Subcutaneous adipose tissue (tissue), 4 donors: ENCODE data around the gene TMUB1. TPM values are rescaled to one million over a fixed set of nuclear protein-coding genes. Genes with fewer than 3 reads are reported as not detected.

Source experiments
- total RNA-seq, 4 donors: library from RNA; depleted of rRNA; stranded (reverse); fragments of >200 nt; gene quantifications; one replicate each; pipeline ENCODE4 v1.1.0, GENCODE V29; 2016
- TF ChIP-seq, protein P1 (sequence below): fragments of 450-650 bp; IDR thresholded peaks from one replicate; pipeline ENCODE4 v1.5.1; 2016; ENCODE audit warnings: low read depth, mild to moderate bottlenecking, control low read depth, antibody characterized with exemption, moderate library complexity

The TMUB1 gene
- total RNA-seq, 4 donors from 2014 or later, result 18.3 to 37.3 (median 31.5) TPM

DNA sequence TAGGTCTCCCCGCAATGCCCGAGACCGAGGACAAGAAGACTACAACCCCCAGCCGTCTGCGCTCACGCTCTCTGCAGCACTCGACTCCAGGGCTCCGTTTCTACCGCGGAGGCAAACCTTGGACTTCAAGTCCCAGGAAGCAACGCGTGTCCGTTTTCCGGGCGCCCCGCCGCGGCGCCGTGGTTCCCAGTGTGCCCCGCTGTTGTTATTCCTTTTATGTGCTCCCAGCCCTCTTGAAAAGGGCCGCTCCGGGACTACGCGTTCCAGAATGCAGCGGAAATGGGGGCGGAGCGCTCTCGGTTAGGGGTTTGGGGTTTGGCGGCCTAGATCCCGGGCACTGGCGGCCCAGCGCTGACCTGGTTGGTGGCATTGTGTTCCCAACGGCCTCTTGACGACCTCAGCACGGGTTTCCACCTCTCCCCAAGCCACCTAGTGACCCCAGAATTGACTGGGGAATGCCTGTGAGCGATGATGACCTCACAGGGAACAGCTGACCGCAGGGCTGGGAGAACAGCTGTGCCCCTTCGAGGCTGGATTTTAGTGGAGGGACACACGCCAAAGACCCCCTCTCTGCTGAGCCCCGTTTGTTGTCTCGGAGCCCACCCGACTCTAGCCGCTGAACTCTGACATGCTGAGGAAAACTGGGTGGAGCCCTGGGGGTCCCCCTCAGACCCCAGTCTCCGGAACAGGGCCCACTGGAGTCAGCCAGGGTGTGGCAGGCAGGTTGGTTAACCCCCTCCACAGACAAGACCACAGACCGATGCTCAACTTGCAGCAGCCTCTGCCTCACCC is 25.1 kb downstream of the TMUB1 start:
- TF ChIP-seq, protein P1, sequence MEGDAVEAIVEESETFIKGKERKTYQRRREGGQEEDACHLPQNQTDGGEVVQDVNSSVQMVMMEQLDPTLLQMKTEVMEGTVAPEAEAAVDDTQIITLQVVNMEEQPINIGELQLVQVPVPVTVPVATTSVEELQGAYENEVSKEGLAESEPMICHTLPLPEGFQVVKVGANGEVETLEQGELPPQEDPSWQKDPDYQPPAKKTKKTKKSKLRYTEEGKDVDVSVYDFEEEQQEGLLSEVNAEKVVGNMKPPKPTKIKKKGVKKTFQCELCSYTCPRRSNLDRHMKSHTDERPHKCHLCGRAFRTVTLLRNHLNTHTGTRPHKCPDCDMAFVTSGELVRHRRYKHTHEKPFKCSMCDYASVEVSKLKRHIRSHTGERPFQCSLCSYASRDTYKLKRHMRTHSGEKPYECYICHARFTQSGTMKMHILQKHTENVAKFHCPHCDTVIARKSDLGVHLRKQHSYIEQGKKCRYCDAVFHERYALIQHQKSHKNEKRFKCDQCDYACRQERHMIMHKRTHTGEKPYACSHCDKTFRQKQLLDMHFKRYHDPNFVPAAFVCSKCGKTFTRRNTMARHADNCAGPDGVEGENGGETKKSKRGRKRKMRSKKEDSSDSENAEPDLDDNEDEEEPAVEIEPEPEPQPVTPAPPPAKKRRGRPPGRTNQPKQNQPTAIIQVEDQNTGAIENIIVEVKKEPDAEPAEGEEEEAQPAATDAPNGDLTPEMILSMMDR, result no peak

DNA sequence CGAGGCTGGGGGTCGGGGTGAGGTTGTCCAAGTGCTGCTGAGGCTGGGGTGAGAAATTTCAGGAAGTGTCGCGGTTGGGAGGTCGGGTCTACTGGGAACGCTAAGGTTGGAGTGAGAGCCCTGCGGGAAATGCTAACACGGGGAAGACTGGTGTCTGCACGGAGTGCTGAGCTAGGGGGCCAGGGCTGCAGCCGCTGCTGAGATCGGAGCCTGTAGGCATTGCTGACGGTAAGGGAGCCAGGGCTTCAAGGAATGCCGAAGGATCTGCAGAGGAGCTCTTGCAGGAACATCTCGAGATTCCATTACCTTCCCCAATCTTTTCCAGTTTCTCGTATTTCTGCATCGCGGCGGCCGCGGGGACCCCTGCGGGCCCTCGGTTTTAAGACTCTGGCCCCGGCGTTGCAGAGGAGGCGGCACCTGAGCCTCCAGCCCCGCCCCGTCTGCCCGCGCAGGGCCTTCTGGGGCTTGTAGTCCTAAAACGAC is 25.7 kb downstream of the TMUB1 start, which contains the start of gene CDK5:
Gene CDK5 (minus strand): TSS at position 392 of the 483 bp plus-strand sequence. CDS start 49 bp downstream, at position 343.
- TF ChIP-seq, protein P1, result no peak

DNA sequence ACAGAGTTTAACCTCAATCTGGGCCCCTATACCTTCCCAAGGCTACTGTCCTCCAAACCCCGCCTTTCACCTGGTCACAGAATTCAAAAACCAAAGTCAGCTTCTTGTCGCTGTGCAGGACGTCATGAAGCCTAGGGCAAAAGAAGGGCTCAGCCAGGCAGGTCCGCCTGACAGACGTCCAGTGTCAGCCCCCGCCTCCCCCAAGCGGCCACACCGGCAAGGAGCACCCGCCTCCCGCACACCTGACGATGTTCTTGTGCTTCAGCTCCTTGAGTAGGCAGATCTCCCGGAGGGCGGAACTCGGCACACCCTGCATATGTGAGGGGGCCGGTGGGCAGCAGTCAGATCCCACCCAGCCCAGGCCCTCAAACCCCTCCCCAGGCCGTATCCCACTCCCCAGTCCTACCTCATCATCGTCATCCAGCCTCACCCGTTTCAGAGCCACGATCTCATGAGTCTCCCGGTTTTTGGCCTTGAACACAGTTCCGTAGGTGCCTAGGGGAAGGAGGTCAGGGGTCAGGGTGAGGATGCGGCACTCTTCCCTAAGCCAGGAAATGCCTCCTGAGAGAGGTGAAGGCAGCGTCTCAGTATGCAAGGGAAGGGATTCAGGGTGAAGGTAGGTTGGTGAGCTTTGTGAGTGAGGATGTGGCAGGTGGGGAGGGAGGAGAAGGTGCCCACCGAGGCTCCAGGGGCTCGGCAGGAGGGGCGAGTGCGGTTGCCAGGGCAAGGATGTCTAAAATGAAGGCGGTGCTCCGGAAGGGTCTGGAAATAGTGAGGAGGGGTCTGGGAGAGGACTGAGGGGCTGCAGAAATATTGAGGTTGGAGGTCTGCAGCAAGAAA is 26.4 kb downstream of the TMUB1 start:
- TF ChIP-seq, protein P1, result no peak

DNA sequence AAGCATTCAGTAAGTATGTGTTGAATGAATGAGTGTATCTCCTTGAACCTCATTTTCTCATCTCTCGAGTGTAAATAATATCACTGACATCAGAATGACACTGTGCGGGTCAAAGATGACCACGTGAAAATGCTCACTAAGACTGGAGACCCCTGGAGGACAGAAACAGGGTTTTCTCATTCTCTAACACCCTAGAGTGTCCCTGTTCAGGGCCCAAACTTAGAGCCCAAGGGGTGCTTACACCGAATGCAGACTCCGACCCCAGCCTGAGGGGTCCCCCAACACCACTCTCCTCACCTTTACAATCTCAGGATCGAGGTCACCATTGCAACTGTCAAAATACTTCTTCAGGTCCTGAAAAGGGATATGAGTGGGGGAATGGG is 27.0 kb downstream of the TMUB1 start:
- TF ChIP-seq, protein P1, result no peak

DNA sequence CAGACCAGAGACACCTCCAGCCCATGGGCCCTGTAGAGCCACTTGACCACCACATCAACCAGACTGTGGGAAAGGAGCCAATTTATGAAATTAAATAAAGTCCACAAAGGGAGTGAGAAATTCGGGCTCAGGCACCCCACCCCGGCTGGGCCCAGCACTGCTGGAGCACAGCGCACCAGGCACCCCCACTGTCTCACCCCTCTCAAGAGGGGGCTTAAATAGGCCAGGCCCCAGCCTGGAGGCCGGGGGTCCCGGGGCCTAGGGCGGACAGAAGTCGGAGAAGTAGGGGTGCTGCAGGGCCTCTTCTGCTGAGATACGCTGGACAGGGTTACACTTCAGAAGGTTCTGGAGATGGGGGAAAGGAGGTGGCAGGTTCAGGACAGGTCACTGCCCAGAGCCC is 29.5 kb downstream of the TMUB1 start:
- TF ChIP-seq, protein P1, result no peak

DNA sequence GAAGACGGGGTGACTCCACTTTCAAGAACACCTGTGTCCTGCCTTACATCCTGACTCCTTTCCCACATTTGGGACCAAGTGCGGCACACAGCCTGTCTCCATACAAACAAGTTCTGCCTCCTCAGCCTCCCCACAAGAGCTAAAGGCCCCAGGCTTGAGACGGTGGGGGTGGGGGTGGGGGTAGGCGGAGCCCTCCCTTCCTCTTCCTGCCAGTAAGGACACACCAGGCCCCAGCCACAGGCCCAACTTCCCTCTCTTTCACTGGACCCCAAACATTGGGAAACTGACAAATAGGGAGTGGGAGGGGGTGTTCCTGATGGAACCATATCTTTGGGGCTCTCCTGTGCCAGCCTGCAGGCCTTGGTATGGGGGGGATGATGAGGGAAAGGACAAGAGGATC is 30.2 kb downstream of the TMUB1 start:
- TF ChIP-seq, protein P1, result no peak

DNA sequence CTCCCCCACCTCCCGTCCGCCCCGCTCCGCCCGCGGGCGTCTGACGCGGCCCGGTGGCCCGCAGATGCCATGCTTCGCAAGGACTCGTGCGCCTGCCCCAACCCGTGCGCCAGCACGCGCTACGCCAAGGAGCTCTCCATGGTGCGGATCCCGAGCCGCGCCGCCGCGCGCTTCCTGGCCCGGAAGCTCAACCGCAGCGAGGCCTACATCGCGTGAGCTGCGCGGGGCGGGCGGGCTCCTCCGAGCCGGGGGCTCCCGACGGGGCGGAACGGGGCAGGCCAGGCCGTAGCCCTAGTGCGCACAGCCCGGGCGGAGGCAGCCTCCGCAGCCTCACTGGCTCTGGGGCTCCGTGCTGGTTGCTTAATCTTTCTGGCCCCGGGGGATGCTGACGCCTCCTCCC is 32.2 kb downstream of the TMUB1 start:
- TF ChIP-seq, protein P1, result no peak
